HG02763 (cell line): Measurements from ENCODE around the gene PTPRF.

Source experiments
- ATAC-seq: cut with Tn5 transposase; IDR thresholded peaks from one replicate; pipeline ENCODE4 v1.9.1; 2021; ENCODE audit warnings: mild to moderate bottlenecking, moderate library complexity; ENCODE audit not compliant: unreplicated experiment

The PTPRF gene

GRCh38 chr1:43598622-43599021 lies 67.9 kb downstream of the PTPRF start:
- no peak for ATAC-seq

- no peak for ATAC-seq
Measured at GRCh38 chr1:43600033-43601020, 69.6 kb downstream of the PTPRF start.

GRCh38 chr1:43602990-43603389 lies 72.3 kb downstream of the PTPRF start:
- no peak for ATAC-seq

- ATAC-seq = no peak
Measured at GRCh38 chr1:43604192-43604591, 73.5 kb downstream of the PTPRF start.

GRCh38 chr1:43605157-43605556 lies 74.5 kb downstream of the PTPRF start:
- ATAC-seq = no peak

GRCh38 chr1:43605766-43606165 lies 75.1 kb downstream of the PTPRF start:
- ATAC-seq = no peak

- ATAC-seq = no peak
Measured at GRCh38 chr1:43606624-43607023, 75.9 kb downstream of the PTPRF start.

GRCh38 chr1:43608827-43609226 lies 78.1 kb downstream of the PTPRF start:
- no peak for ATAC-seq

- no peak for ATAC-seq
Measured at GRCh38 chr1:43610339-43610738, 79.7 kb downstream of the PTPRF start.

- no peak for ATAC-seq
Measured at GRCh38 chr1:43611950-43612349, 81.3 kb downstream of the PTPRF start.

GRCh38 chr1:43612406-43612805 lies 81.7 kb downstream of the PTPRF start:
- no peak for ATAC-seq

- no peak for ATAC-seq
Measured at GRCh38 chr1:43613075-43613942, 82.6 kb downstream of the PTPRF start.

GRCh38 chr1:43614211-43614610 lies 83.5 kb downstream of the PTPRF start:
- ATAC-seq = no peak

GRCh38 chr1:43614891-43615290 lies 84.2 kb downstream of the PTPRF start:
- ATAC-seq = no peak

GRCh38 chr1:43616383-43616782 lies 85.7 kb downstream of the PTPRF start:
- no peak for ATAC-seq

- no peak for ATAC-seq
Measured at GRCh38 chr1:43617011-43617410, 86.3 kb downstream of the PTPRF start.

GRCh38 chr1:43617668-43618067 lies 87.0 kb downstream of the PTPRF start:
- ATAC-seq = no peak

GRCh38 chr1:43618521-43619313 lies 88.0 kb downstream of the PTPRF start:
- ATAC-seq = no peak

GRCh38 chr1:43619314-43619790 lies 88.7 kb downstream of the PTPRF start:
- ATAC-seq = no peak

GRCh38 chr1:43619996-43620920 lies 89.6 kb downstream of the PTPRF start:
- ATAC-seq = no peak
